ES-I3 (cell line): ENCODE data around the gene SLCO4C1.

Experiments
- H3K36me3 ChIP-seq: 2 replicates; pipeline ENCODE4 v1.6.1; 2013; ENCODE audit warnings: mild to moderate bottlenecking, low read length, control low read depth, moderate library complexity; ENCODE audit not compliant: insufficient read depth
- H3K4me1 ChIP-seq: 2 replicates; pipeline ENCODE4 v1.6.1; 2013; ENCODE audit warnings: mild to moderate bottlenecking, control low read depth, low read length; ENCODE audit not compliant: insufficient read depth
- H3K9ac ChIP-seq: 2 replicates; pipeline ENCODE4 v1.6.1; 2013; ENCODE audit warnings: low read depth, mild to moderate bottlenecking, low read length, moderate library complexity
- H3K9me3 ChIP-seq: 2 replicates; pipeline ENCODE4 v1.6.1; 2013; ENCODE audit warnings: mild to moderate bottlenecking, low read length, moderate library complexity; ENCODE audit not compliant: control insufficient read depth, insufficient read depth

Gene SLCO4C1

GRCh38 chr5:102288630-102289029 is 7.5 kb downstream of the SLCO4C1 start:
- Histone ChIP-seq H3K36me3 (no peaks in the 10 kb centered on the region), H3K9ac (no peak overlapping the region), H3K9me3 (no peaks in the 10 kb centered on the region), H3K4me1 (no peaks in the 10 kb centered on the region)

GRCh38 chr5:102286476-102286875 is 9.6 kb downstream of the SLCO4C1 start:
- H3K36me3 ChIP-seq: no peaks in the 10 kb centered on the region

GRCh38 chr5:102283102-102283797 is 12.8 kb downstream of the SLCO4C1 start:
- no peak overlapping the region for H3K9ac ChIP-seq
- H3K4me1 ChIP-seq: no peaks in the 10 kb centered on the region
- H3K36me3 ChIP-seq: no peaks in the 10 kb centered on the region
- no peaks in the 10 kb centered on the region for H3K9me3 ChIP-seq

More at GRCh38 chr5:102286476-102286875, 9.6 kb downstream of the SLCO4C1 start:
- no peak overlapping the region for H3K9ac ChIP-seq
- no peaks in the 10 kb centered on the region for H3K4me1 ChIP-seq
- no peaks in the 10 kb centered on the region for H3K9me3 ChIP-seq

GRCh38 chr5:102279711-102280110 is 16.4 kb downstream of the SLCO4C1 start:
- H3K36me3 ChIP-seq: no peaks in the 10 kb centered on the region

GRCh38 chr5:102278231-102278630 is 17.9 kb downstream of the SLCO4C1 start:
- Histone ChIP-seq H3K36me3 (no peaks in the 10 kb centered on the region), H3K9ac (no peak overlapping the region), H3K9me3 (no peaks in the 10 kb centered on the region), H3K4me1 (no peaks in the 10 kb centered on the region)

More at GRCh38 chr5:102279711-102280110, 16.4 kb downstream of the SLCO4C1 start:
- H3K9me3 ChIP-seq: no peaks in the 10 kb centered on the region
- no peak overlapping the region for H3K9ac ChIP-seq
- H3K4me1 ChIP-seq: no peaks in the 10 kb centered on the region

GRCh38 chr5:102277144-102277543 is 18.9 kb downstream of the SLCO4C1 start:
- Histone ChIP-seq H3K36me3 (no peaks in the 10 kb centered on the region), H3K9me3 (no peaks in the 10 kb centered on the region), H3K4me1 (no peaks in the 10 kb centered on the region), H3K9ac (no peak overlapping the region)

GRCh38 chr5:102271759-102272158 is 24.3 kb downstream of the SLCO4C1 start:
- Histone ChIP-seq H3K4me1 (no peaks in the 10 kb centered on the region), H3K36me3 (no peaks in the 10 kb centered on the region), H3K9me3 (no peaks in the 10 kb centered on the region), H3K9ac (no peak overlapping the region)

- no peaks in the 10 kb centered on the region for H3K9me3 ChIP-seq
- no peaks in the 10 kb centered on the region for H3K36me3 ChIP-seq
- H3K4me1 ChIP-seq: no peaks in the 10 kb centered on the region
- H3K9ac ChIP-seq: no peak overlapping the region
Measured at GRCh38 chr5:102270036-102270435, 26.0 kb downstream of the SLCO4C1 start.

- H3K9ac ChIP-seq: no peak overlapping the region
- no peaks in the 10 kb centered on the region for H3K4me1 ChIP-seq
- H3K9me3 ChIP-seq: no peaks in the 10 kb centered on the region
- no peaks in the 10 kb centered on the region for H3K36me3 ChIP-seq
Measured at GRCh38 chr5:102262688-102263087, 33.4 kb downstream of the SLCO4C1 start.

- Histone ChIP-seq H3K9me3 (no peaks in the 10 kb centered on the region), H3K4me1 (no peaks in the 10 kb centered on the region), H3K36me3 (no peaks in the 10 kb centered on the region; the same call in 1 of the 2 replicates), H3K9ac (no peak overlapping the region)
Measured at GRCh38 chr5:102249381-102249780, 46.7 kb downstream of the SLCO4C1 start.

- H3K36me3 ChIP-seq: no peaks in the 10 kb centered on the region; the same call in 1 of the 2 replicates
Measured at GRCh38 chr5:102243213-102243612, 52.9 kb downstream of the SLCO4C1 start.

GRCh38 chr5:102241809-102242421 is 54.2 kb downstream of the SLCO4C1 start:
- no peak overlapping the region for H3K9ac ChIP-seq
- H3K36me3 ChIP-seq: no peaks in the 10 kb centered on the region; the same call in 1 of the 2 replicates
- no peaks in the 10 kb centered on the region for H3K9me3 ChIP-seq
- no peaks in the 10 kb centered on the region for H3K4me1 ChIP-seq

More at GRCh38 chr5:102243213-102243612, 52.9 kb downstream of the SLCO4C1 start:
- Histone ChIP-seq H3K9me3 (no peaks in the 10 kb centered on the region), H3K9ac (no peak overlapping the region), H3K4me1 (no peaks in the 10 kb centered on the region)

GRCh38 chr5:102231693-102232619 is 64.1 kb downstream of the SLCO4C1 start:
- no peaks in the 10 kb centered on the region for H3K36me3 ChIP-seq
- no peak overlapping the region for H3K9ac ChIP-seq
- no peaks in the 10 kb centered on the region for H3K4me1 ChIP-seq
- no peaks in the 10 kb centered on the region for H3K9me3 ChIP-seq

GRCh38 chr5:102229685-102230084 is 66.4 kb downstream of the SLCO4C1 start:
- Histone ChIP-seq H3K9ac (no peak overlapping the region), H3K36me3 (no peaks in the 10 kb centered on the region), H3K9me3 (no peaks in the 10 kb centered on the region), H3K4me1 (no peaks in the 10 kb centered on the region)
